Vagina (tissue), 2 donors: ENCODE measurements around the gene PDCD4.

ENCODE experiments used
- POLR2A ChIP-seq, 2 donors: fragments of 450-650 bp; IDR thresholded peaks; one replicate each; pipeline ENCODE4 v1.6.1; 2017; ENCODE audit warnings: antibody characterized with exemption in 2 of 2, mild to moderate bottlenecking in 2 of 2, moderate library complexity in 2 of 2
- POLR2AphosphoS5 ChIP-seq, 2 donors: sonication (generic); formaldehyde crosslinking; IDR thresholded peaks; one replicate each; pipeline ENCODE4 v1.9.0; 2017; ENCODE audit warnings: antibody characterized with exemption in 2 of 2, mild to moderate bottlenecking in 2 of 2, low read depth in 1 of 2; ENCODE audit not compliant: insufficient read depth in 1 of 2
- TF ChIP-seq, protein P1 (sequence below), 3 experiments: fragments of 450-650 bp in 2 of 3; fragments of 200-600 bp in 1 of 3; sonication (generic) in 1 of 3; IDR thresholded peaks; one replicate each; pipeline ENCODE4 v1.5.1; 2017 to 2019; ENCODE audit warnings: antibody characterized with exemption in 3 of 3, mild to moderate bottlenecking in 2 of 3, moderate library complexity in 2 of 3

- TF ChIP-seq, protein P1, sequence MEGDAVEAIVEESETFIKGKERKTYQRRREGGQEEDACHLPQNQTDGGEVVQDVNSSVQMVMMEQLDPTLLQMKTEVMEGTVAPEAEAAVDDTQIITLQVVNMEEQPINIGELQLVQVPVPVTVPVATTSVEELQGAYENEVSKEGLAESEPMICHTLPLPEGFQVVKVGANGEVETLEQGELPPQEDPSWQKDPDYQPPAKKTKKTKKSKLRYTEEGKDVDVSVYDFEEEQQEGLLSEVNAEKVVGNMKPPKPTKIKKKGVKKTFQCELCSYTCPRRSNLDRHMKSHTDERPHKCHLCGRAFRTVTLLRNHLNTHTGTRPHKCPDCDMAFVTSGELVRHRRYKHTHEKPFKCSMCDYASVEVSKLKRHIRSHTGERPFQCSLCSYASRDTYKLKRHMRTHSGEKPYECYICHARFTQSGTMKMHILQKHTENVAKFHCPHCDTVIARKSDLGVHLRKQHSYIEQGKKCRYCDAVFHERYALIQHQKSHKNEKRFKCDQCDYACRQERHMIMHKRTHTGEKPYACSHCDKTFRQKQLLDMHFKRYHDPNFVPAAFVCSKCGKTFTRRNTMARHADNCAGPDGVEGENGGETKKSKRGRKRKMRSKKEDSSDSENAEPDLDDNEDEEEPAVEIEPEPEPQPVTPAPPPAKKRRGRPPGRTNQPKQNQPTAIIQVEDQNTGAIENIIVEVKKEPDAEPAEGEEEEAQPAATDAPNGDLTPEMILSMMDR (IDR thresholded peaks at IDR 0.05), result no peak
- TF ChIP-seq POLR2A (IDR thresholded peaks at IDR 0.05), result no peak
- no peak for TF ChIP-seq POLR2AphosphoS5 (IDR thresholded peaks at IDR 0.05; ENCODE audit: insufficient read depth in 1 of 2, low read depth in 1 of 2)
Observed at GRCh38 chr10:110840923-110841428, 30.8 kb upstream of the PDCD4 start.
